ENCODE data around the gene ORMDL3.

ORMDL3 gene

DNA sequence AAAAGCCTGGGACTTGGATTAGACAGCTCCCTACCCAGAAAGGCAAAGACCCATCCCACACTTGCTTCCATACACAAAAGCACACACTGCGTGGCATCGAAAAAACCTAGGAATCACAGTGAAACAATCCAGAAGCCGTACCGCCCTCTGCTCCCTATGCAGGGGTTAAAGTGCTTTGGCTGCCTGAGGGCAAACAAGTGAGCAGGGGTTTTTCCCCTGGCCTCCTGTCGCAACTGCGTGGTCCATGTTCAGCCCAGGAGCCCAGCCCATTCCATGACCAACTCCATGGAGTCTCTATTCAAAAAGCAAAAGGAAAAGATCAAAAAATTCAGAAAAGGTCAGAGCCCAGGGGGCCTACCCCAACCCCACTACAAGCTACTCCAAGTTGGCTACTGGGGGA lies 5.4 kb downstream of the ORMDL3 start:
- Histone ChIP-seq H3K4me1 (ENCODE audit: low read length) (peaks cover 40% of the 10 kb centered on the region), H3K36me3 (replicated peaks; ENCODE audit: low read depth, low read length) (peaks cover 29% of the 10 kb centered on the region), H3K79me2 (ENCODE audit: low read length) (peaks cover 26% of the 10 kb centered on the region), H4K20me1 (ENCODE audit: insufficient read depth, low read length) (peaks cover 19% of the 10 kb centered on the region; the same call in 1 of the 2 replicates), H3K9me3 (ENCODE audit: insufficient read depth, low read length) (no peaks in the 10 kb centered on the region), H3K27ac (ENCODE audit: low read length) (no peak overlapping the region; the same call in 1 of the 2 replicates), H3K27me3 (ENCODE audit: low read depth, low read length) (no peaks in the 10 kb centered on the region), H3K9ac (ENCODE audit: low read length) (no peak overlapping the region), H2AFZ (ENCODE audit: low read depth, low read length) (no peak overlapping the region), H3K4me3 (ENCODE audit: low read length) (no peak overlapping the region), H3K4me2 (ENCODE audit: low read length) (no peak overlapping the region)
- TF ChIP-seq, protein P1, sequence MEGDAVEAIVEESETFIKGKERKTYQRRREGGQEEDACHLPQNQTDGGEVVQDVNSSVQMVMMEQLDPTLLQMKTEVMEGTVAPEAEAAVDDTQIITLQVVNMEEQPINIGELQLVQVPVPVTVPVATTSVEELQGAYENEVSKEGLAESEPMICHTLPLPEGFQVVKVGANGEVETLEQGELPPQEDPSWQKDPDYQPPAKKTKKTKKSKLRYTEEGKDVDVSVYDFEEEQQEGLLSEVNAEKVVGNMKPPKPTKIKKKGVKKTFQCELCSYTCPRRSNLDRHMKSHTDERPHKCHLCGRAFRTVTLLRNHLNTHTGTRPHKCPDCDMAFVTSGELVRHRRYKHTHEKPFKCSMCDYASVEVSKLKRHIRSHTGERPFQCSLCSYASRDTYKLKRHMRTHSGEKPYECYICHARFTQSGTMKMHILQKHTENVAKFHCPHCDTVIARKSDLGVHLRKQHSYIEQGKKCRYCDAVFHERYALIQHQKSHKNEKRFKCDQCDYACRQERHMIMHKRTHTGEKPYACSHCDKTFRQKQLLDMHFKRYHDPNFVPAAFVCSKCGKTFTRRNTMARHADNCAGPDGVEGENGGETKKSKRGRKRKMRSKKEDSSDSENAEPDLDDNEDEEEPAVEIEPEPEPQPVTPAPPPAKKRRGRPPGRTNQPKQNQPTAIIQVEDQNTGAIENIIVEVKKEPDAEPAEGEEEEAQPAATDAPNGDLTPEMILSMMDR (IDR thresholded peaks at IDR 0.05; ENCODE audit: low read depth, low read length) = no peak
- TF ChIP-seq EZH2phosphoT487 (IDR thresholded peaks at IDR 0.05; ENCODE audit: low read depth) = no peak

DNA sequence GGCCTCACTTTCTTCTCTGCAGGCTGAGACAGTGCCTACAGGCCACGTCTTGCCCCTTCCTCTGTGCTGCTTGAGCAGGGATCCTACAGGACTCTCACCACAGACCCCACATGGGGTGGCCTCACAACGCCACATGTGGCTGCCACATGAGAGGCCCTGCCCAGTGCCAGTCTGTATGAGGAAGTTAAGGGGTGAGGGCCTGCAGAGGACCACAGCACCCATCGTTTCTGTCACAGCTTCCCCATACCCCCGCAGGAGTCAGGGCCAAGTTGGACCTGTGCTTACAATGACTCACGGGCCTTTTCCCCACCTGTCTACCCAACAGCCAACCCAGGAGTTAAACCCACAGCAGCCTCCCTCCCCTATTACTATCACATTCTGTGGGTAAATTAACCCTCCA lies 6.1 kb downstream of the ORMDL3 start:
- Histone ChIP-seq H3K9ac (ENCODE audit: low read length) (peak overlapping the region; percentile 41; the same call in 1 of the 2 replicates), H2AFZ (ENCODE audit: low read depth, low read length) (no peak overlapping the region), H3K27ac (ENCODE audit: low read length) (peak overlapping the region; percentile 68), H3K79me2 (ENCODE audit: low read length) (peaks cover 19% of the 10 kb centered on the region), H3K4me3 (ENCODE audit: low read length) (no peak overlapping the region), H3K27me3 (ENCODE audit: low read depth, low read length) (no peaks in the 10 kb centered on the region), H3K4me1 (ENCODE audit: low read length) (peaks cover 43% of the 10 kb centered on the region), H4K20me1 (ENCODE audit: insufficient read depth, low read length) (peaks cover 14% of the 10 kb centered on the region; the same call in 1 of the 2 replicates), H3K4me2 (ENCODE audit: low read length) (peak overlapping the region; percentile 60), H3K9me3 (ENCODE audit: insufficient read depth, low read length) (no peaks in the 10 kb centered on the region), H3K36me3 (replicated peaks; ENCODE audit: low read depth, low read length) (peaks cover 35% of the 10 kb centered on the region)
- TF ChIP-seq, protein P1 (IDR thresholded peaks at IDR 0.05; ENCODE audit: low read depth, low read length) = no peak
- TF ChIP-seq EZH2phosphoT487 (IDR thresholded peaks at IDR 0.05; ENCODE audit: low read depth) = no peak

DNA sequence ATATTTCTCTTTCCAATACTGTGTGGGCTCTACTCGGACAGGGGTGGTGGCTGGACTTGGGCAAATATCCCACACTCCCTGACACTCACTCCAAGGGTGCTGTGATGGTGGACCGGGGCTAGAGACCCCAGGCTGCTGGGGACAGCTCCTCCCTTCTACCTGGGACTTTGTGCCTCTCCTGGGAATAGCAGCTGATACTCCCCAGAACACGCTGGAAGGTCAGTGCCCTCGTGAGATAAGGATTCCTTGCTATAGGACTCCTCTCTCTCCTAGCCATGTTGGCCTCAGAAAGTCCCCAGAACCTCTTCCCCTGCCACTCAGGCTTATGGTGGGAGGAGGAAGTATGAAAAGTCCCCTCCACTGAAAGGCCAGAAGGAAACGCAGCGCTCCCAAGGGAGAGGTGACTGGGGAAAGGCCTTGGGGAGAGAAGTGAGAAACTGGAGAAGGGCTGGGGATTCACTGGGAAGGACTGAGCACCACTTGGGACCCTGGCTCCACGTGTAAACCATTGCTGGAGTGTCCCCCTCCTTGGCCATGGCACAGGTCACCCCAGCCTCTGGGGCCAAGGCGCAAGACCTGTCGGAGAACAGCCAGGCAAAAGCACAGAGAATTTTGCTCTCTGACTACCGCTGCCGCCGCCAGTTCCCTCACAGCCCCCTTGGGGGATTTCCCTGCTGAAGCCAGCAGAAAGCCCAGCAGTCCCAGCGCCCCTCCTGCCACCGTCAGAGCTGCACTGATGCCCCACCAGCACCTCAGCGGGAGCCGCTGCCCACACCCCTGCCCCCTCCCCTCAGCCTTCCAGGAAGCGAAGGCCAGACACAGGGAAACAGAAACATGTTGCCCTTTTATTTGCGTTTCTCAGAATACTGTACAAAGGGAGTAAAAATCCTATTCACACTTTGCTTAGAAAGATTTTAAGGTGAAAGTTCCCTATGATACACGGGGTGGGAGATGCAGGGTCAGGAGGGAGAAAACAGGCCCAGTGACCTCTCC lies 6.9 kb downstream of the ORMDL3 start:
- Histone ChIP-seq H3K27ac (ENCODE audit: low read length) (peak overlapping the region; percentile 68), H3K36me3 (replicated peaks; ENCODE audit: low read depth, low read length) (peaks cover 35% of the 10 kb centered on the region), H3K4me2 (ENCODE audit: low read length) (peak overlapping the region; percentile 60), H3K4me3 (ENCODE audit: low read length) (peak overlapping the region; percentile 27), H3K79me2 (ENCODE audit: low read length) (peaks cover 11% of the 10 kb centered on the region), H3K27me3 (ENCODE audit: low read depth, low read length) (no peaks in the 10 kb centered on the region), H3K4me1 (ENCODE audit: low read length) (peaks cover 44% of the 10 kb centered on the region), H4K20me1 (ENCODE audit: insufficient read depth, low read length) (peaks cover 7% of the 10 kb centered on the region; the same call in 1 of the 2 replicates), H2AFZ (ENCODE audit: low read depth, low read length) (no peak overlapping the region), H3K9me3 (ENCODE audit: insufficient read depth, low read length) (no peaks in the 10 kb centered on the region), H3K9ac (ENCODE audit: low read length) (peak overlapping the region; percentile 41; the same call in 1 of the 2 replicates)
- TF ChIP-seq, protein P1 (IDR thresholded peaks at IDR 0.05; ENCODE audit: low read depth, low read length) = no peak
- TF ChIP-seq EZH2phosphoT487 (IDR thresholded peaks at IDR 0.05; ENCODE audit: low read depth) = no peak

DNA sequence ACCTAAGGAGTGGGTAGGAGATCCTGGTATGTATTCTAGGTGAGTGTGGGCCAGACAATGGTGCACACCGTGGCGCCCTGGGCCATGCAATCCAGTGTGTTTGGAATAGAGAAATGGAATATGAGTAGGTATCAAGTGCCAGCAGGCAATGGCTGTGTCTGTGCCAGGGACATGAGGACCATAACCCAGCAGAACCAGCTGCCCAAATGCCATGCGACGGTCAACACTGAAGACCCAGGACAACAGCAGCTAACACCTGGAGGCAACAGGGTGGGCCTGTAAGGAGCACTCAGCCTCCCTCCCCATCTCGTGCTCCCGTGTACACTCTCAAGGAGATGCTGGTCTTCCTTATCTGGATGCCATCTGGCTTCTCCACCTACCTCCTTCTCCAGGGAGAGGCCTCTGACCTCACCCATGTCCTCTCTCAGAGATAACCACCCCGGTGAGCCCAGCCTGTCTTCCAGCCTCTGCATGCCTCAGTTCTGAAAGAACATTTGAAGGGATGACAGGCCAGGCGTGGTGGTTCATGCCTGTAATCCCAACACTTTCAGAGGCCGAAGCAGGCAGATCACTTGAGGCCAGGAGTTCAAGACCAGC lies 8.2 kb downstream of the ORMDL3 start:
- no peak overlapping the region for H3K4me2 ChIP-seq (ENCODE audit: low read length)
- no peak overlapping the region for H2AFZ ChIP-seq (ENCODE audit: low read depth, low read length)
- H3K4me3 ChIP-seq (ENCODE audit: low read length) = no peak overlapping the region
- no peaks in the 10 kb centered on the region for H3K27me3 ChIP-seq (ENCODE audit: low read depth, low read length)
- no peak overlapping the region for H3K9ac ChIP-seq (ENCODE audit: low read length)
- peaks cover 43% of the 10 kb centered on the region for H3K4me1 ChIP-seq (ENCODE audit: low read length)
- H3K36me3 ChIP-seq (replicated peaks; ENCODE audit: low read depth, low read length) = peaks cover 35% of the 10 kb centered on the region
- no peaks in the 10 kb centered on the region for H3K79me2 ChIP-seq (ENCODE audit: low read length)
- H4K20me1 ChIP-seq (ENCODE audit: insufficient read depth, low read length) = no peaks in the 10 kb centered on the region
- H3K27ac ChIP-seq (ENCODE audit: low read length) = no peak overlapping the region
- TF ChIP-seq, protein P1 (IDR thresholded peaks at IDR 0.05; ENCODE audit: low read depth, low read length) = no peak
- no peak for TF ChIP-seq EZH2phosphoT487 (IDR thresholded peaks at IDR 0.05; ENCODE audit: low read depth)
- no peaks in the 10 kb centered on the region for H3K9me3 ChIP-seq (ENCODE audit: insufficient read depth, low read length)

All from OCI-LY3 (cell line).